Cortex of kidney (tissue), 1 donor: ENCODE results near the gene PRSS38.

ENCODE experiments used
- DNase-seq: peaks from one replicate; lab custom pipeline; 2025; lab: John Stamatoyannopoulos, UW

The PRSS38 gene

DNA sequence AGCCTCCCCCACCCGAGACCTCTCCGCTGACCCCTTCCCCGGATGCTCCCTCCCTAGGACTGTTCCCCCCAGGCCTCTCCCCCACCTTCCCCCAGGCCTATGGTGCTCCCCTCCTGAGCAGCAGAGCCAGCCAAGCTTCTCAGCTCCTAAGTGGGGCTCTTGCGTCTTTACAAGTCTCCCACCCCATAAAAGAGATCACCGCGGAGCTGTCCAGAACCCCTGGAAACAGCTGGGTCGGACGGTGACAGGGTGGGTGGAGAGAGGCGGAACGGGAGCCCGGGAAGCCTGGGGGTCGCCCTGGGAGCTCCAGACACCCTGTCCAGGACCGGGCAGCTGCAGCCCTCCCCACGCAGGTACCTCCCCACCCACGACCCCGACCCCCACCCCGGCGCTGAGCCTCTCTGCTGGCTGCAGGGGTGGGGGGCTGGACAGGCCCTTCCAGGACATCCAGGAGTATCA is 71.1 kb downstream of the PRSS38 start:
- no peak for DNase-seq

DNA sequence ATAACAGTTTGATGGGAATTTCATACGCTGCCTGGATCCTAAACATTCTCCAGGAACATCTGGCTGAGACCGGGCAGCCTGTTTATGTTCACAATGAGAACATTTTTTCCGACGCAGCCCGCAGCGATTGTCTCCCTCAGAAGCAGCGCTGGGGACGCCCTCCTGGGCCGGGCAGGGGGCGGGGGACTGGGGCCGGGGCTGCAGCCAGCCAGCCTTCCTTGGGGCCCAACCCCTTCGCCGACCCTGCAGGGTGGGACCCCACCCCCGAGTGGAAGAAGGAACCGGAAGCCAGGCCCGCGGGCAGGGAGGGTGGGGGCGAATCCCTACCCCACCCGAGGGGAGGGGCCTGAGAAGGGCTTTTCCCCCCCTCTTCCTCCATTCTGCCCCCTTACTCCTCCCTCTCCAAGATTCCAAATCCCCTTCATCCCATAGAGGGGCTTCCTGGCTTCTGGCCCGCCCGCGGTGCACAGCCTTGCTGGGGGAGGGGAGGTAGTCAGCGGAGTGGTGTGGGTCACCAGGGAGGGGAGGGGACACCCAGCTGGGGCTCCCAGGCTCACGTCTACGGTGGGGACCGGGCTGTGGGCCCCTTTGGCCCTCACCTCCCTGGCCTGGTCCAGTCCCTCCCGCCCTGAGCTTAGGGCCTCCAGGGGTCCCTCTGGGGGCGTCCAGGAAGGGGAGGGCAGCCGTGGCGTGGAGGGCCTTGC is 71.7 kb downstream of the PRSS38 start:
- no peak for DNase-seq

- no peak for DNase-seq
Observed at GRCh38 chr1:227887697-227888403, 72.4 kb downstream of the PRSS38 start.

DNA sequence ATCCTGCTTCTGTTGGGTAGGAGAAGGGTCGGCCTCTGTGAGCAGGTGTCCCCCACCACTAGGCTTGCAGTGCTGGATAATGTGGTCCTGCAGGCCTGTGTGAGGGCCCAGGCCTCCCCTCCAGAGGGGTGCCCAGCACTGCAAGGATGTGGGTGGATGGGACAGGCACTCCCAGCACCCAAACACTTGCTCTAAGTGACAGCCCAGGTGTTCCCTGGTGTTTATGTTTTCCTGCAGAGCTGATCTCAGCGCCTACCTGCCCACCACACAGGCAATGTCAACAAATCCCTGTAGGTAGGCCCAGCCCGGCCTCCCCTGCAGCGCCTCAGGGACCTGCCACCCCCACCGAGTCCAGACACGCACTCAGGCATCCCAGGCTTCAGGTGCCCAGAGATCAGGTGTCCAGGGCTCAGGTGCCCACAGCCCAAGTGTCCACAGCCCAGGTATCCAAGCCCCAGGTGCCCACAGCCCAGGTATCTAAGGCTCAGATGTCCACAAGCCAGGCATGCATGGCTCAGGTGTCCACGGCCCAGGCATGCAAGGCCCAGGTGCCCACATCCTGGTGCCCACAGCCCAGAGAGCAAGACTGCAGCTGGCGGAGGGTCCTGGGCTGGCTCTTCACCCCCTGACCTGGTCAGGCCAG is 73.0 kb downstream of the PRSS38 start:
- DNase-seq: no peak

GRCh38 chr1:227889047-227889862 is 73.8 kb downstream of the PRSS38 start:
- DNase-seq: no peak

DNA sequence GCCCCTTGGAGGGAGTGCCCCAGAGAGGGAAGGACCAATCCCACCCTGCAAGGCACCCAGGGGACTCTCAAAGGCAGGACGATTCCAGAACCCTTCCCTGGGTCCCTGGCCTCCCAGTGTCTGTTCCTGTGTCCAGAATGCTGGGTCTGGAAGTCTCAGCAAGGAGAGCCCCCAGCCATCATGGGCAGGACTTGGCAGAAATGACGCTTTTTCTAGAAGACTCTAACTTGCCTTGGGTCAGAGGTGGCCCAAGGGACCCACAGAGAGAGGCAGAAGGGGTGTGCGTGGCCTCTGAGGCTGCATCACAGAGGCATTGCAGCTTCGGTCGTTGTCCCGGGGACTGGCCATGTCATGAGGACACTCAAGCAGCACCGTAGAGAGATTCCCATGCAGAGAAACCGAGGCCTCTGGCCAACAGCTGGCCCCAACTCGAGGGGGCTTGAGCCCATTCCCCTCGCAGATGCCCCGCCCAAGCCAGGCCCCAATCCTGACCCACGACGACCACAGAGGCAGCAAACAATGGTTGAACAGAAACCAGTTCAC is 74.5 kb downstream of the PRSS38 start:
- DNase-seq: no peak

- DNase-seq: no peak
Observed at GRCh38 chr1:227890451-227891222, 75.2 kb downstream of the PRSS38 start.

- no peak for DNase-seq
Observed at GRCh38 chr1:227891223-227891954, 75.9 kb downstream of the PRSS38 start.

DNA sequence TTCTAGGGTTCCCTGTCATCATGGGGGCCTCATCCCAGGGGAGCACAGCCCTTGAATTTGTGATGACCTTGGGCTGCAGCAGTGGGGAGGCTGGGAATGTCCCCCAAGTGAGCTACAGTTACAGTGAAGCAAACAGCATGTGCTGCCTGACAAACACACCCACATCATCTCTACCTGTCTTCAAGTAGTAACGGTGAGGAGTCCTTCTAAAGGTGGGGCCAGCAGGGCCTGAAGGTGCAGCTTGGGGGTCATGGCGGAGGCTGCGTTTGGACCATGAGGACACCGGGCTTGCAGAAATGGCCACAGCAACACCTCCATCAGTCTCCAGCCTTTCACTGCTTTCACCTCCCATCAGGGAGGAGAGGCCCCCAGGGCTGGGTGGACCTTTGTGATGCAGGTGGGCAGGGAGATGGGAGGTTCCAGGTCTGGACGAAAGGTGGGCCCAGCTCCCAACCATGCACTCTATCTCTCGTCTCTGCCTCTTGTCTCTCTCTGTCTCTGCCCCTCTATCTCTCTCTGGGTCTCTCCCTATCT is 76.5 kb downstream of the PRSS38 start:
- no peak for DNase-seq

- no peak for DNase-seq
Observed at GRCh38 chr1:227892489-227893299, 77.2 kb downstream of the PRSS38 start.

DNA sequence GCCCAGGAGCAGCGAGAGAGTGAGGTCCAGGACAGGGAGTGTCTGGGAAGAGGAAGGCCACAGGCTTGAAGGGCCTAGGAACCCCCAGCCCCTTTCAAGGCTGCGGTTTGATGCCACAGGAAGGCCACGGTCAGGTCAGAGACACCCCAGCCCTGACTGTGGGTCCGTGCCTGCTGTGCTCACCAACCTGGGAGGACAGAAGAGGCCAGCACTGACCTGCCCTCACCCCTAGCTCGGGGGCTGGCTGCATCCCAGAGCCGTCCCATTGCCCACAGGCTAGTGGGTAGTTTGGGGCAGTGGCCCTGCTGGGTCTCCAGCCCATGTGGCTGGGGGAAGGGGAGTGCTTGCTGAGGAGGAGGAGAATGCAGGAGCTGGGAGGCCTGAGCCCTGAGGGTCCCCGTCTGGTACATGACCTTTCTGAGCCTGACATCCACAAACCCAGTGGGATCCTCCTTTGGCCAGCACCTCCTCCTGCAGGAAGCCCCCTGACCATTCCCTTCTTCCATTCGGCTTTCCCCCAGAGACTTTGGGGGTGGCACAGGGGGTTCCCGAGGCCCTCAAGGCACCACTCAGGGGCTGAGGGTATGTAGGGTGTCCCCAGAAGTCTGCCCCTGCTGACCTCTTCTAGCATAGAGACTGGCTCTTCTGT is 77.9 kb downstream of the PRSS38 start:
- no peak for DNase-seq

- DNase-seq: no peak
Observed at GRCh38 chr1:227893949-227894721, 78.7 kb downstream of the PRSS38 start.

GRCh38 chr1:227894831-227895451 is 79.5 kb downstream of the PRSS38 start:
- DNase-seq: no peak
